Hepatocyte (in vitro differentiated cells): ENCODE results near the gene RNF19B. TPM values are rescaled to one million over a fixed set of nuclear protein-coding genes. Genes with fewer than 3 reads are reported as not detected.

Source experiments
- DNase-seq: peaks from one replicate; pipeline ENCODE4 v3.0.0-alpha.2; 2016; ENCODE audit warnings: low spot score
- H2AFZ ChIP-seq: fragments of 200-600 bp; sonication (generic); 2 replicates; pipeline ENCODE4 v1.6.0; 2016; ENCODE audit warnings: antibody characterized with exemption, mild to moderate bottlenecking
- H3K27ac ChIP-seq: fragments of 200-600 bp; sonication (generic); 2 replicates; pipeline ENCODE4 v1.5.1; 2016; ENCODE audit warnings: mild to moderate bottlenecking
- H3K27me3 ChIP-seq: fragments of 200-600 bp; sonication (generic); 2 replicates; pipeline ENCODE4 v1.6.1; 2016
- H3K36me3 ChIP-seq: fragments of 200-600 bp; sonication (generic); replicated peaks from 2 replicates; pipeline ENCODE4 v1.5.1; 2016; ENCODE audit warnings: low read depth; ENCODE audit not compliant: insufficient read depth
- H3K4me1 ChIP-seq: fragments of 200-600 bp; sonication (generic); 2 replicates; pipeline ENCODE4 v1.5.1; 2016; ENCODE audit warnings: mild to moderate bottlenecking, moderate library complexity; ENCODE audit not compliant: insufficient read depth
- H3K4me2 ChIP-seq: fragments of 200-600 bp; sonication (generic); 2 replicates; pipeline ENCODE4 v1.6.0; 2016
- H3K4me3 ChIP-seq: fragments of 200-600 bp; sonication (generic); 2 replicates; pipeline ENCODE4 v1.5.1; 2016; ENCODE audit warnings: mild to moderate bottlenecking
- H3K79me2 ChIP-seq: fragments of 200-600 bp; sonication (generic); 2 replicates; pipeline ENCODE4 v1.6.0; 2017; ENCODE audit warnings: mild to moderate bottlenecking
- H3K9me2 ChIP-seq: fragments of 200-600 bp; sonication (generic); replicated peaks from 2 replicates; pipeline ENCODE4 v1.6.0; 2017; ENCODE audit warnings: mild to moderate bottlenecking; ENCODE audit not compliant: insufficient read depth
- H3K9me3 ChIP-seq: fragments of 200-600 bp; sonication (generic); 2 replicates; pipeline ENCODE4 v1.5.1; 2016; ENCODE audit warnings: low read depth, mild to moderate bottlenecking
- H4K20me1 ChIP-seq: fragments of 200-600 bp; sonication (generic); 2 replicates; pipeline ENCODE4 v1.6.0; 2016; ENCODE audit warnings: mild to moderate bottlenecking; ENCODE audit not compliant: insufficient read depth, poor library complexity, severe bottlenecking
- EZH2 ChIP-seq: fragments of 200-600 bp; sonication (generic); IDR thresholded peaks from 2 replicates; pipeline ENCODE4 v1.6.1; 2016; ENCODE audit warnings: antibody characterized with exemption, mild to moderate bottlenecking, borderline replicate concordance
- EZH2phosphoT487 ChIP-seq: fragments of 200-600 bp; sonication (generic); IDR thresholded peaks from one replicate; pipeline ENCODE4 v1.6.1; 2018; ENCODE audit warnings: antibody characterized with exemption, mild to moderate bottlenecking, low read depth, moderate library complexity; ENCODE audit not compliant: unreplicated experiment, severe bottlenecking
- WGBS: methylation state at CpG from one replicate; pipeline ENCODE4 v1.1.6; 2016; ENCODE audit warnings: low lambda C conversion rate; ENCODE audit errors: missing lambda C conversion rate; 5-methylcytosine and 5-hydroxymethylcytosine counted together
- polyA plus RNA-seq: library from polyadenylated mRNA; unstranded; fragments of >200 nt; fragmentation: Nextera tagmentation; extraction: Ambion mirVana; gene quantifications from 2 replicates; pipeline ENCODE4 v1.2.1, GENCODE V29; 2016
- total RNA-seq: library from RNA; depleted of rRNA; stranded (reverse); fragments of >200 nt; gene quantifications from 2 replicates; pipeline ENCODE4 v1.2.3, GENCODE V29; 2014
- TF ChIP-seq, protein P1 (sequence below): fragments of 200-600 bp; sonication (generic); IDR thresholded peaks from 2 replicates; pipeline ENCODE4 v1.5.1; 2016; ENCODE audit warnings: antibody characterized with exemption, mild to moderate bottlenecking; ENCODE audit not compliant: poor library complexity

RNF19B gene
- total and polyA plus RNA-seq, 2 experiments from 2014 or later = 15.5 to 16.1 TPM

DNA sequence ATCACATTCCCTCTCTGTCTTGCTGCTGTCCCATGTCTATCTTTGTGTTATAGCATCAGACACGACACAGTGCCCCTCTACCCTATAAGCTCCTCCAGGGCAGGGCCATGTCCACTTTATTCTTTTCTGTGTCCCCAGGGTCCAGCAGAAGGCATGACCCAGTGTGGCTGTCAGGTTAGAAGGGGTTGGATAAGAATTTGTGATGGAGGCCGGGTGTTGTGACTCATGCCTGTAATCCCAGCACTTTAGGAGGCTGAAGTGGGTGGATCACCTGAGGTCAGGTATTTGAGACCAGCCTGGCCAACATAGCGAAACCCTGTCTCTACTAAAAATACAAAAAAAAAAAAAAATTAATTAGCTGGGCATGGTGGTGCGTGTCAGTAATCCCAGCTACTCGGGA lies 26.3 kb upstream of the RNF19B start:
- H3K9me3 ChIP-seq = no peaks in the 10 kb centered on the region
- TF ChIP-seq EZH2phosphoT487 (no peak), EZH2 (no peak)
- TF ChIP-seq, protein P1, sequence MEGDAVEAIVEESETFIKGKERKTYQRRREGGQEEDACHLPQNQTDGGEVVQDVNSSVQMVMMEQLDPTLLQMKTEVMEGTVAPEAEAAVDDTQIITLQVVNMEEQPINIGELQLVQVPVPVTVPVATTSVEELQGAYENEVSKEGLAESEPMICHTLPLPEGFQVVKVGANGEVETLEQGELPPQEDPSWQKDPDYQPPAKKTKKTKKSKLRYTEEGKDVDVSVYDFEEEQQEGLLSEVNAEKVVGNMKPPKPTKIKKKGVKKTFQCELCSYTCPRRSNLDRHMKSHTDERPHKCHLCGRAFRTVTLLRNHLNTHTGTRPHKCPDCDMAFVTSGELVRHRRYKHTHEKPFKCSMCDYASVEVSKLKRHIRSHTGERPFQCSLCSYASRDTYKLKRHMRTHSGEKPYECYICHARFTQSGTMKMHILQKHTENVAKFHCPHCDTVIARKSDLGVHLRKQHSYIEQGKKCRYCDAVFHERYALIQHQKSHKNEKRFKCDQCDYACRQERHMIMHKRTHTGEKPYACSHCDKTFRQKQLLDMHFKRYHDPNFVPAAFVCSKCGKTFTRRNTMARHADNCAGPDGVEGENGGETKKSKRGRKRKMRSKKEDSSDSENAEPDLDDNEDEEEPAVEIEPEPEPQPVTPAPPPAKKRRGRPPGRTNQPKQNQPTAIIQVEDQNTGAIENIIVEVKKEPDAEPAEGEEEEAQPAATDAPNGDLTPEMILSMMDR = no peak
- 91% methylated on average over 5 of the region's 5 CpGs for WGBS
- no peak overlapping the region for H3K27ac ChIP-seq
- DNase-seq = no peak
- no peak overlapping the region for H2AFZ ChIP-seq
- H4K20me1 ChIP-seq = no peaks in the 10 kb centered on the region
- no peaks in the 10 kb centered on the region for H3K9me2 ChIP-seq
- no peaks in the 10 kb centered on the region for H3K27me3 ChIP-seq
- no peak overlapping the region for H3K4me3 ChIP-seq
- no peaks in the 10 kb centered on the region for H3K79me2 ChIP-seq
- H3K4me1 ChIP-seq = peaks cover 12% of the 10 kb centered on the region
- H3K36me3 ChIP-seq = no peaks in the 10 kb centered on the region
- no peak overlapping the region for H3K4me2 ChIP-seq

DNA sequence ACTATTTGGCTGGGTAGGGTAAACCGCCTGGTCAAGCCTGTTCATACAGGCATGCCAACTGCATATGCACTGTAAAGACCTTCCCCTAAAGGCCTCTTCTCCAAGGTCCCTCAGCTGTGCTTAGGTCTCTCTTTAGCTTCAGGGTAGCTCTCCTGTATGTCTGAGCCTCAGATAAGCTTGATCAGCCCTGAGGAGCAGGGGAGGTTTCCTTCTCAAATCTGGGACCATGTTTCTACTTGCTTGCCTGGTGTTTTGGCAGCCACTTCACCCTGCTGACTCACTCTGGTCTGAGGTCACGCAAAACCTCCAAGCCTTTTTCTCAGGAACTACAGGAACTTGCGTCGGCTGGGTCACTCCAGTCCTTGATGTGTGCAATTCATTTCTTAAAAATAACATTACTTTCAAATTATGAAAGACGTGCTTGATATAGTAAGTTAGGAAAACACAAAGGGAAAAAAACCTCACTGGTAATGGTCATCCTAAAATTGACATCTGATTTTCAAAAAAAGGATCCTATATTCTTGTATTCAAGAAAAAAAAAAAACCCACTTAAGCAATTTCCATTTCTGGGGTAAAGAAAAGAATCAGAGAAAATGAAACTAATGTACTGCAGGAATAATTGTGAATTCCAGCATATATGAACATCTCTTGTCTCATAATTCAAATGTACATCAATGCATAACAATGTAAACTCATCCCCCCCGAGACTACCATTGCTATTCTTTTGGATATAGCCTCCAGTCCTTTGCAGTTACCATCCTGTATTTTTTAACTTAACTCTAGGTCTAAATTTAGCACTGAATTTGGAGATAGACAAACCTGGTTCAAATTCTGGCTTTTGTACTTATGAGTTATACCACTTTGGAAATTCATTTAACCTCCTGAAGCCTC lies 24.8 kb upstream of the RNF19B start:
- no peaks in the 10 kb centered on the region for H4K20me1 ChIP-seq
- no peak for TF ChIP-seq EZH2
- TF ChIP-seq, protein P1 = no peak
- no peak for TF ChIP-seq EZH2phosphoT487
- WGBS = 80% methylated on average over 6 of the region's 6 CpGs
- H3K27ac ChIP-seq = no peak overlapping the region
- no peaks in the 10 kb centered on the region for H3K36me3 ChIP-seq
- no peak overlapping the region for H2AFZ ChIP-seq
- no peak for DNase-seq
- no peak overlapping the region for H3K4me2 ChIP-seq
- H3K4me3 ChIP-seq = no peak overlapping the region
- H3K27me3 ChIP-seq = no peaks in the 10 kb centered on the region
- no peaks in the 10 kb centered on the region for H3K9me3 ChIP-seq
- peaks cover 12% of the 10 kb centered on the region for H3K4me1 ChIP-seq
- no peaks in the 10 kb centered on the region for H3K9me2 ChIP-seq
- H3K79me2 ChIP-seq = no peaks in the 10 kb centered on the region

DNA sequence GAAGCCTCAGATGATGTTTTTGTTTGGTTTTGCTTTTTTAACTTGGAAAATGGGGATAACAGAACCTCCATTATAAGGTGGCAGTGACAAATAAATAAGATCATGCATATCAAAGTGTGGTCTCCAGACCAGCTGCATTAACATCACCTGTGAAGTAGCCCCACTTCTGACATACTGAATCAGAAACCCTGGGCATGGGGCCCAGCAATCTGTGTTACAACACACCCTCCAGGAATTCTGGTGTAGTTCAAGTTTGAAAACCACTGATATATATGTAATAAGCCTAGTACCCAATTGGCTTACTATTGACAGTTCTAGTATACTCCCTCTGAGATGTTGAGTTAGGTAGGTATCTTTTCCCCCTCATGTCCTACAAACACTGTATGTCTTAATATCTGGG lies 24.1 kb upstream of the RNF19B start:
- H3K9me2 ChIP-seq = no peaks in the 10 kb centered on the region
- H2AFZ ChIP-seq = no peak overlapping the region
- TF ChIP-seq, protein P1 = no peak
- TF ChIP-seq EZH2phosphoT487 (no peak), EZH2 (no peak)
- no peak overlapping the region for H3K4me2 ChIP-seq
- no peaks in the 10 kb centered on the region for H3K79me2 ChIP-seq
- H4K20me1 ChIP-seq = no peaks in the 10 kb centered on the region
- H3K9me3 ChIP-seq = no peaks in the 10 kb centered on the region
- DNase-seq = no peak
- peaks cover 12% of the 10 kb centered on the region for H3K4me1 ChIP-seq
- H3K36me3 ChIP-seq = no peaks in the 10 kb centered on the region
- no peaks in the 10 kb centered on the region for H3K27me3 ChIP-seq
- H3K4me3 ChIP-seq = no peak overlapping the region
- no peak overlapping the region for H3K27ac ChIP-seq
